HG03521 (cell line): Measurements from ENCODE around the gene ARHGEF7.

Source experiments
- ATAC-seq: cut with Tn5 transposase; IDR thresholded peaks from one replicate; pipeline ENCODE4 v1.9.1; 2021; ENCODE audit warnings: mild to moderate bottlenecking, moderate library complexity; ENCODE audit not compliant: unreplicated experiment

The ARHGEF7 gene

GRCh38 chr13:111292710-111293485, 177.8 kb downstream of the ARHGEF7 start:
- no peak for ATAC-seq

- no peak for ATAC-seq
Observed at GRCh38 chr13:111295886-111296285, 180.8 kb downstream of the ARHGEF7 start.

DNA sequence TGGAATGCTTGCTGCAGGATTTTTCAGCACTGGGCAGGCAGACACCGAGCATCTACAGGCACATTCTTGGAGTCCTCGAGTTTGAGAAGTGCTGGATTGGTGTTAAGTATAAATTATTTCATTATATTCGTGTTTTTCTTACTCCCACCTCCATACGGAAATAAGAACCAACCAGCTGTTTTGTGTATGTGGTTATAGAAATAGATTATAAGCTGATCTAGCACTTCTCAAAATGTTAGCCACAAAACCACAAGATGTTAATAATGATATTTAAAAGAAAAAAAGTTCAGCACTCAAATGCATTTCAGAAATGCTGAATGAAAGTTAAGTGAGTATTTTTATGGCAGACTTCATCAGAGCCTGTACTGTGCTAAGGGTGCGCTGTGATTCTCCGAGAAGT, 181.3 kb downstream of the ARHGEF7 start:
- no peak for ATAC-seq

- ATAC-seq = no peak
Observed at GRCh38 chr13:111298214-111298975, 183.3 kb downstream of the ARHGEF7 start.

- no peak for ATAC-seq
Observed at GRCh38 chr13:111302045-111302726, 187.1 kb downstream of the ARHGEF7 start.

DNA sequence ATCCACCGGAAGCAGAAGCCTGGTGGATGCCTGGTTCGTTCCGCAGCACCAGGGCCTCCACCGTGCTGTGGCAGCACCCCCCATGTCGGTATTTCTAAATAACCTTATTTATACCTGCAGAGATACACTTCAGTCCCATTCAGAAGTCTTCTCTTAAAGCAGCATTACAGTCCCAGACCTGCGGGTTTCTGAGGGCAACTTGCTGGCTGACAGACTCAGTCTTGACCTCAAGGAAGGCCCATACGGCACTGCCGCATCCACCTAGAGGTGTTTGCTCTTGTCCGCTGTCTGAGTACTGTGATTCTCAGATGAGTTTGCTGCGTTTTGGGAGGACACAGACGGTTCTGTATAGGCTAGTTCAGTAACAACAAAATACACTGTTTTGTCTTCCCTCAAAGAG, 188.4 kb downstream of the ARHGEF7 start:
- no peak for ATAC-seq

DNA sequence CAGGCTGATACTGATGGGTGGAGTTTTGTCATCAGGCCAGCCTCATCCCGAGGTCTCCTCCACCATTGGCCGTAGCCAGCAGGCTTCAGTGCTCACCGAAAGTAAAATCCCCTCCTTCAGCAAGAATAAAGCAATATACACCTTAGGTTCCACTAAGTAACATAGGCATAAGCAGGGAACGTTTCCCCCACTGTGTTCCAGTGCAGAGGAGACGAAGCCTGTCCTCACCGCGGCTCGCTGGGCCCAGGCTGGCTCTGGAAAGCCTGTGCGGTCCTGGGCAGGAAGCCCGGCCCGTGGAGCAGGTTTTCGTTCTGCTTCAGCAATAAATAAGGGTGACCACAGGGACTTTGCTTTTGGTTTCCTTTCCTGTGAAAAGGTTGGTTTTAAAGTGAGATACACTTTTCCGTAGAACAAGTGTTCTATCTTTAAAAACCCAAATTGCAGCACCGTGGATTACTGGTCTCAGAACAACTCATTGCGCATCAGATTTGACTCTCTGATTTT, 189.0 kb downstream of the ARHGEF7 start:
- peak; percentile 93 for ATAC-seq

GRCh38 chr13:111304603-111305289, 189.6 kb downstream of the ARHGEF7 start:
- ATAC-seq = peak; percentile 36

GRCh38 chr13:111312944-111313590, 198.0 kb downstream of the ARHGEF7 start:
- no peak for ATAC-seq

GRCh38 chr13:111313911-111314425, 198.9 kb downstream of the ARHGEF7 start:
- ATAC-seq = no peak

GRCh38 chr13:111314852-111315251, 199.7 kb downstream of the ARHGEF7 start:
- ATAC-seq = no peak

DNA sequence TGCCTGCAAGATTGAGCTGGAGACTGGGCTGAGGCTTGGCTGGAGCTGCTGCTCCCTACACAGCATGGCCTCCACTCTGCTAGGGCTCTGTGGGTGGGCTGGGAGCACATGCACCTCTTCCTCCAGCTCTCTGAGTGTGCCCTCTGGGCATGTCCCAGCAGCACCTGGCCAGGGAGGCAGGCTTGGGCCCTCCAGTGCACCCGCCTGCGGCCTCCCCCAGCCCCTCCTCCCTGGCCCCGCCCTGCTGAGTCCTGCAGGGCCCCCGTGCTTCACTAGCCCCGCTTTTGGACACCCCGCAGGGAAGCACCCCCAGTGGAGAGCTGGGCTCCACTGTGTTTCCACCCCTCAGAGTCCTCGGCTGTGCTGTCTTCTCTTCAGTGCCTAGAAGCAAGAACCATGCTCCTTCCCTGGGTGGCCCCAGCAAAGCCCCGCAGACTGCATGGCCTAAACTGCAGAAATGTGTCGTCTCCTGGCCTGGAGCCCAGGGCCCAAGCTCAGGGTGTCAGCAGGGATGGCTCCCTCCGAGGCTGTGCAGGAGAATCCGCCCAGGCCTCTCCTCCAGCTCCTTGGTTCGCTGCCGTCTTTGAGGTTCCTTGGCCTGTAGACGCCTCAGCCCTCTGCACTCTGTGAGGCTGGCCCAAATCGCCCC, 200.4 kb downstream of the ARHGEF7 start:
- no peak for ATAC-seq

- no peak for ATAC-seq
Observed at GRCh38 chr13:111316161-111316730, 201.1 kb downstream of the ARHGEF7 start.

GRCh38 chr13:111317042-111317550, 202.0 kb downstream of the ARHGEF7 start:
- ATAC-seq = no peak

GRCh38 chr13:111317571-111318345, 202.6 kb downstream of the ARHGEF7 start:
- no peak for ATAC-seq

DNA sequence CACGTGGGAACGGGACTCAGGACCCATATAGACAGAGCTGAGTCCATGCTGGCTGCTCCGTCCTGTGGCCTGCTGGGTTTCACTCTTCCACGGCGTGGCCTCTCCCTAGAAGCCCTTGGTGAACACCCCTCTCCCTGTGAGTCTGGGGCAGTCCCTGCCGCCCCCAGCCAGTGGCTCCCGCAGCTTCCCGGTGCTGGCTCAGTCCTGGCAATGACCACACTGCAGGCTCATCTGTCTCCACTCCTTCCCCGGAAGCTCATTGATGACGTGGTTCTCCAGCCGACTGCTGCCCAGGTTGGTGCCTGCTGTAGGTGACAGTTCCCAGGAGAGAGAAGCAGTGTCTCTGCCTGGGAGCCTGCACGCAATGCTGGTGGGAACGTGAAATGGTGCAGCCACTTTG, 203.3 kb downstream of the ARHGEF7 start:
- ATAC-seq = no peak

GRCh38 chr13:111319521-111319920, 204.4 kb downstream of the ARHGEF7 start:
- ATAC-seq = no peak
